GF-D8 (cell line): Measurements from ENCODE around the gene TXNL4A.

Experiments
- DNase-seq: peaks from one replicate; lab custom pipeline; 2025; lab: John Stamatoyannopoulos, UW

Gene TXNL4A

DNA sequence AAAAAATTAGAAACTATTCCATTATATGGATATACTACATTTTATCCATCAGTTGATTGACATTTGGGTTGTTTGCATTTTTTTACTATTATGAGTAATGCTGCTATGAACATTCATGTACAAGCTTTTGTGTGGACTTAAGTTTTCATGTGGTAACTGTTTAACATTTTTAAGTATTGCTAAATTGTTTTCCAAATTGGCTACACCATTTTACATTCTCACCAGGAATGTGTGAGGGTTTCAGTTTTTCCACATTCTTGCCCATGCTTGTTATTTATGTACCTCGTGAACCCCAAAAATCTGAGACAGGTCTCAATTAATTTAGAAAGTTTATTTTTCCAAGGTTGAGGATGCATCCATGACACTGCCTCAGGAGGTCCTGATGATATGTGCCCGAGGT, 3.1 kb upstream of the TXNL4A start:
- no peak for DNase-seq

DNA sequence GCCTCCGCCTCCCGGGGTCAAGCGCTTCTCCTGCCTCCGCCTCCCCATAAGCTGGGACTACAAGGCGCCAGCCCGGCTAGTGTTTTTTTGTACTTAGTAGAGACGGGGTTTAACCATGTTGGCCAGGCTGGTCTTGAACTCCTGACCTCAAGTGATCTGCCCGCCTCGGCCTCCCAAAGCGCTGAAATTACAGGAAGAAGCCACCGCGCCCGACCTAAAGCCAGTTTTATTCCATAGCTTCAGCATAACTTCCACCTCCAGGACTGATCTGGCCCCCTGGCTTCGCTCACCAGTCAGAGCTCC, 783 bp upstream of the TXNL4A start:
- no peak for DNase-seq

DNA sequence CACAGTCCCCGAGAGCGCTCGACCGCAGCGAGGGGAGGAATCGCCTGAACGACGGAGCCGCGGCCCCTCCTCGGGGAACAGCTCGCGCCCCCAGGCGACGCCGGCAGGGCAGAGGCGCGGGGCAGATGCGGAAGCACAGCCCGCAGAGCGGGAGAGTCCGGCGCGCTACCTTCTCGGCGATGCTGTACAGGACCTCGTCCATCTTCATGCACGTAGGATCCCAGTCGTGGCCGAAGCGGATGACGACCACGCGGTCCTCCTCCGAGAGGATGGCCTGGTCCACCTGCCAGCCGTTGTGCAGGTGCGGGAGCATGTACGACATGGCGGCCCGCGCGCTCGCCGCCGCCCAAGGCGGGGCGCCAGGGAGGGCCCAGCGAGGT, 302 bp downstream of the TXNL4A start:
- peak; percentile 46 for DNase-seq

DNA sequence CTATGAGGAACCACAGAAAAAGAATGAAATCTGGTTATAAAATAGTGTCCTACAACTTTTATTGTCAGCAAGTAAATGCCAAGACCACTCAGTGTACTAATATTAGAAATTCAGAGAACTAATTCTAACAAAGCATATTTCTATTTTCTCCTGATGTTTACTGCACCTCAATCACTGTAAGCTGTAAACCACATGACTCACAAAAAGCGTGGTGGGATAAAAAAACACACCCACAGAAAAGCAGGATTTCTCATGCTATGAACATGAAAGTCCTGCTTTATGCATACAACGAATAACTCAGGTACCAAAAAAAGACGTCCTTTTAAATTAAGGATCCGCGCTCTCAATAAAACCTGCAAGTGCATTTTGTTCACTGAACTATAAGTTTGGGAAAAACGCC, 797 bp downstream of the TXNL4A start:
- DNase-seq, result no peak

DNA sequence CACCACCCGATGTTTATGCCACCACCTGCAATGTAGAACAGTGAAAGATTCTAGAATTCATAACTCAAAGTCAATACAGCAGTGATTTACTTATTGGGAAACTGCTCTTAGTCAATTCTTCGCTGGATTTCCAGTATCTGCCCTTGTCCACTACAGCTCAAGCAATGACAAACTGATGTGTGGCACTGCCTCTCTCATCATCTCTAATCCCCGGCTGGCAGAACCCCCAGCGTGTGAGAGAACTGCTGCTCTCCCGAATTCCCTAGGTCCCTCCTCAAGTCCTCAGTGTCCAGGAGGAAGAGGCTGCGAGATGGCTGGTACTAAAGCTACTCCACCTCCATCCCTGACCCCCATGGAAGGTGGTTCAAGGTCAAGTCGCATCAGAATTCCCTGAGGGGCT, 1.6 kb downstream of the TXNL4A start:
- DNase-seq, result no peak

DNA sequence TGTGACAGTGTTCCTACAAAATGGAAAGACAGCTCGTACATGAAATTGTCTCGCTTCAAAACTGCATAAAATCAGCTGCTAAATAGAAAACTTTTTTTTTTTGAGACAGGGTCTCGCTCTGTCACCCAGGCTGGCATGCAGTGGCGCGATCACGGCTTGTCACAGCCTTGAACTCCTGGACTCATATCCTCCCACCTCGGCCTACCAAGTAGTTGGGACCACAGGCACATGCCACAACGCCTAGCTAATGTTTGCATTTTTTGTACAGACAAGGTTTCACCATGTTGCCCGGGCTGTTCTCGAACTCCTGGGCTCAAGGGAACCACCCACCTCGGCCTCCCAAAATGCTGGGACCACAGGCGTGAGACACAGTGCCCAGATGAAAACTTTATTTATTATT, 3.2 kb downstream of the TXNL4A start:
- DNase-seq, result no peak

DNA sequence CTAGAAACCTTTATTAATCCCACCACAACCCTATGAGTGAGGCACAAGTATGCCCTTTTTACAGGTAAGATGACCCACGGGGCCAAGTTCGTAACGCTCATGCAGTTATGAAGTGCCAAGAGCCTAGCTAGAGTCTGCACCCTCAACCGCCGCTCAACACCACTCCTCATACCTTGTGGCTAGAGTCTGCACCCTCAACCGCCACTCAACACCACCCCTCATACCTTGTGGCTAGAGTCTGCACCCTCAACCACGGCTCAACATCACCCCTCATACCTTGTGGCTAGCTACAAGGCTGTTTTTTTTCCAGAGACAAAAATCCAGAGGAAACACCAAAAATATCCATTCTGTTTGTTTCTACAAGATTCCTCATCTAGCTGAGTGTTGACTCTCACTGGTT, 4.6 kb downstream of the TXNL4A start:
- no peak for DNase-seq

DNA sequence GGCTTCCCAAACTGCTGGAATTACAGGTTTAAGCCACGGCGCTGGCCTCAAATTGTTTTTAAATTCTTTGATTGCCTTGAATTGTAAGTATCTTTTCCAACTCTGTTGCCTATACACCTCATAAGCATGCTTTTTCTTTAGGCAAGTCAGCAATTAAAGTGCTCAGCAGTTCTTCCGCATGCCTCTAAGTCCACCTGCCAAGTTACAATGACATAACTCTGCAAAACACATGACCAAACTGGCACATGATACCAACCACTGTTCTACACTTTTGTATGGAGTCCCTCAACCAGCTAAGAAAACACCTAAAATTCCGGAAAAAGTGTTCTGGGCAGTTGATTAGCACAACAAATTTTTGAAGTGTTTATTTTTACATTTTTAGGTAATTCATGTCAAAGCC, 5.1 kb downstream of the TXNL4A start:
- no peak for DNase-seq

DNA sequence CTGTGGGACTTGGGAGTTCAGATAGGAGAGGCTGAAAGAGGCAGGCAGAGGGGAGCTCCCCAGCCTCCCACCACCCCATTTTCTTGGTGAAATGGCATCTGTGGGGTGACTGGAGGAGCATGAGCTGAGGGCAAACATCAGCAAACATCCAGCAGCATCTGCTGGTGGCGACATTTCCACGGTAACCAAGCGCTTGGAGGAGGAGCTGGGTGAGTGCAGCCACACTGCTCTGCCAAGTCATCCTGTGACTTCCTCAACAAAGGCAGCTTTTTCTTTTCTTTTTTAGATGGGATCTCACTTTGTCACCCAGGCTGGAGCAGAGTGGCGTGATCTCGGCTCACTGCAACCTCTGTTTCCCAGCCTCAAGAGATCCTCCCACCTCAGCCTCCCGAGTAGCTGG, 5.6 kb downstream of the TXNL4A start:
- DNase-seq, result peak; percentile 72

DNA sequence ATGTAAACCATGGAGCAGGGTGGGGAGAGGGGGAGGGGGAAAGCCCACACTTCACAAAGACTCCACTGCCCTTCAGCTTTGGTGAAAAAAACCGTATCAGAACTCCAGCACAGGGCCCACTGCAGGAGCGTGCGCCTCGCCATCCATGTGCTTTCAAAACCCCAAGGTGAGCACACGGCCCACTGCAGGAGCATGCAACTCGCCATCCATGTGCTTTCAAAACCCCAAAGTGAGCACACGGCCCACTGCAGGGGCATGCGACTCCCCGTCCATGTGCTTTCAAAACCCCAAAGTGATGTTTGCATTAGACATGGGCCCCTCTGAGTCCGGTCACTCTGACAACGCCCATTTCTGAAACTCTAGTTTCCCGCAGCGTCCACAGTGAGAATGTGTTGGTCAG, 7.8 kb downstream of the TXNL4A start:
- DNase-seq, result no peak

DNA sequence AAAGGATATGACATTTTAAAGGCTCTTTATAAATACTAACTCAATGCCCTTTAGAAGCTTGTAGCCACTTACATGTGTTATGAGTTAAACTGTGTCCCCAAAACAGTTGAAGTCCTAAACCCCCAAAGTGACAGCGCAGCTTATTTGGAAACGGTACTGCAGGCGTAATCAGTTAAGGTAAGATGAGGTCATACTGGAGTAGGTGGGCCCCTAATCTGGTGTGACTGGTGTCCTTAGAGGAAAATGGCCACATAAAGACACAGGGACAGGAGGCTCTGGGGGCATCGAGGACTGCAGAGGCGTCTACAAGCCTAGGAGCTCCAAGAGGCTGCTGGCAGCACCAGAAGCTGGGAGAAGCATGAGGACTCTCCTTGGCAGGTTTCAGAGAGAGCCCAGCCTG, 8.5 kb downstream of the TXNL4A start:
- DNase-seq, result no peak

DNA sequence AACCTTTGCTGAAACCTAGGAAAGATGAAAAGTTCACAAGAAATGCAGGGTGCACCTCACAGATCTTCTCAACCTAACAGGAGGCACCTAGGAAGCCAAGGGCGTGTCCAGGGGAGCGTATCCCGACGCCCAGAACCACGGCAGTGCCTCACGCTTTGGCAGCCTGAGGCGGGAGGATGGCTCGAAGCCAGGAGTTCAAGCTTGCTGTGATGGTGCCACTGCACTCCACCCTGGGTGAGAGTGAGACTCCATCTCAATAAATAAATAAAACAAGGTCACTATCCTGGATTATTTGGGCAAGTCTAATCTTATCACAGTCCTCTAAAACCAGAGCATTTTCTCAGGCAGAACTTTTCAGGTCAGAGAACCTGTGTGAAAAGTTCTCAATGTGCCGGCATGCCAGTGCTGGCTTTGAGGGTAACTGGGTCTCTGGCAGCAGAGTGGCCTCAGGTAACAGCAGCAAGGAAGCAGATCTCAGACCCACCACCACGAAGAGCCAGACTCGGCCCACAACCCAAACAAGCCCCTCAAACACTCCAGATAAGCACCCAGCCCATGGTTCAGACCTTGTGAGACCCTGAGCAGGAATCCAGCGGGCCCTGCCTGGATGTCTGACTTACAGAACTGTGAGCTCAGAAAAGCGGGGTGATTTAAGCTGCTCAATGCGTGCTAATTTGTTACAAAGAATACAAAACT, 12.2 kb downstream of the TXNL4A start:
- DNase-seq, result no peak

DNA sequence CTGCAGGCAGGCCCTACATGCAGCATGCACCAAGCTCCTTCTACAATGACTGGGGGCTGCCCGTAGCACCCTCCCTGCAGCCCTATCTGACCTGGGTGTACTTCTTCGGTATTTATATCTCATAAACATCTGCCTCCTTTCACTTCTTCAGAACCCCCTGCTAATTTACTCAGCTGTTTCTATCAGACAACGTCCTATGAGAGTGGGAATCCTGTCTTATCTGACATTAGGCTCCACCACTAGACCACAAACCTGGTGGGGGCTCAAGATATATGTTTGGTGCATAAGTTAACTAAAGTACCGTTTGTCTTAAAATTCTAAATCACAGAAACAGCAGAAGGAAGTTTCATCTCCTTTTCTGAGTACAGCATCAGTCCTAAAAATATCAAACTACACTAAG, 13.3 kb downstream of the TXNL4A start:
- DNase-seq, result no peak

DNA sequence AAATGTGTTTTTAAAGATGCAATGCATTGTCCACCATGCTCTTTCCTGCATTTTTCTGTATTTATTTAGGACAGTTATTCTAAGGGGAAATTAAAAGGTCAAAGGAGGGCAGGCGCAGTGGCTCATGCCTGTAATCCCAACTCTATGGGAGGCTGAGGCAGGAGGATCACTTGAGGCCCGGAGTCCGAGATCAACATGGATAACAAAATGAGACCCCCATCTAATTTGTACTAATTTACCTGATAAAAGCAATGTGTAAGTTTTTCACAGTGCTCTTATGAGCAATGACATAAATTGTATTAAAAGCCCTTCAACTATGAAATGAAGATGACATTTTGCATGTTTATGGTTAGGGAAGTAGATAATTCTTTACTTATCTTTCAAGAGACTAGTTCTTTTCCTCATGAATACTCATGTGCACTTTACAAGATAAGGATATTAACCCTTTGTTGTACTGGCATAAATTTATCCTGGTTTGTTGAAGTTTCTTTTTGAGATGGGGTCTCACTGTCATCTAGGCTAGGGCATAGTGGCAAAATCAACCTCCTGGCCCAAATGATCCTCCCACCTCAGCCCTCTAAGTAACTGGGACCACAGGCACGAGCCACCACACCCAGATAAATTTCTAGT, 14.2 kb downstream of the TXNL4A start:
- no peak for DNase-seq

DNA sequence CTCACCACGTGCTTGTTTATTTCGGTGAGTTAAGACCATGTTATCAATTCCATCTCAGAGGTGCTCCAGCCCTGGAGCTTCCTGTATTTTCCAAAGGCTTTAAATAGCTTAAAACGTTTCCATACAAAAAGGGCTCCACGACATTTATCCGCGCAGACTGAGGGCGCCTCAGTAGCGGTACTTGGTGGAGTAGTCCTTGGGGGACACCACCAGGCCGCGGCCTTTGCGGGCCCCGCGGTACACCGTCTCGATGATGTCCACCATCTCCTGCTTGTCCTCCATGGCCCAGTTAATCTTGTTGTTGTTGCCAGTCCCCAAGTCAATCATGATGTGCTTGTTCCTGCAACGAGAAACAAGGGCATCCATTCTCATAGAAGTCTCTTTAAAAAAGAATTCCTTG, 14.8 kb downstream of the TXNL4A start:
- DNase-seq, result no peak

DNA sequence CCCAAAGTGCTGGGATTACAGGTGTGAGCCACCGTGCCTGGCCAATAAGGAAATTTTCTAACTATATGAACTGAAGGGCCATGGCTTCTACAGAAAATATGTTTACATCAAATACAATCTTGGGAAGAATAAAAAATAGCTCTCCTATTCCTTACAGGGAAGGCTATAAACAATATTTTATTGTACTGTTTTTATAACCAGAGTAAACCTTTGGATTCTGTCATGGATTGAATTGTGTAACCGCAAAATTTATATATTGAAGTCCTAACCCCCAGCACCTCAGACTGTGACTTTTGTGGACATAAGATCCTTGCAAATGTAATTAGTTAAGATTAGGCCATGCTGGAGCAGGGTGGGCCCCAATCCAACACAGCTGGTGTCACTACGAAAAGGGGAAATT, 15.6 kb downstream of the TXNL4A start:
- no peak for DNase-seq

DNA sequence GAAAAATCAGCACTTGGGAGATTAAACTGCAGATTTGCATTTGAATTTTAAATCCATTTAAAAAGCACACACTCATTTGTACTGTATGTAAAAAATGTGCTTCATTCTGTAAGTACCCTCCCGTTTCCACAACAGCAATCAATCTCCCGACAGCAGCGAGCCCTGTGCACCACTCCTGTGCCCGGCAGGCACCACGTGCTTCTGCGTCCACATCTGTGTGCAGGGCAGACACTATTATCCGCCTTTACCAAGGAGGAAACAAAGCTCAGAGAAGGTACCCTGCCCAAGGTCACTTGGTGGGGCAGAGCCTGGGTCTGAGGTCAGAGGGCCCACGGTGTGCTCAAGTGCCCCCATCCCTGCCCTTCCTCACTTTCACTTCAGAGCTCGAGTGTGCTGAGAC, 16.4 kb downstream of the TXNL4A start:
- no peak for DNase-seq

DNA sequence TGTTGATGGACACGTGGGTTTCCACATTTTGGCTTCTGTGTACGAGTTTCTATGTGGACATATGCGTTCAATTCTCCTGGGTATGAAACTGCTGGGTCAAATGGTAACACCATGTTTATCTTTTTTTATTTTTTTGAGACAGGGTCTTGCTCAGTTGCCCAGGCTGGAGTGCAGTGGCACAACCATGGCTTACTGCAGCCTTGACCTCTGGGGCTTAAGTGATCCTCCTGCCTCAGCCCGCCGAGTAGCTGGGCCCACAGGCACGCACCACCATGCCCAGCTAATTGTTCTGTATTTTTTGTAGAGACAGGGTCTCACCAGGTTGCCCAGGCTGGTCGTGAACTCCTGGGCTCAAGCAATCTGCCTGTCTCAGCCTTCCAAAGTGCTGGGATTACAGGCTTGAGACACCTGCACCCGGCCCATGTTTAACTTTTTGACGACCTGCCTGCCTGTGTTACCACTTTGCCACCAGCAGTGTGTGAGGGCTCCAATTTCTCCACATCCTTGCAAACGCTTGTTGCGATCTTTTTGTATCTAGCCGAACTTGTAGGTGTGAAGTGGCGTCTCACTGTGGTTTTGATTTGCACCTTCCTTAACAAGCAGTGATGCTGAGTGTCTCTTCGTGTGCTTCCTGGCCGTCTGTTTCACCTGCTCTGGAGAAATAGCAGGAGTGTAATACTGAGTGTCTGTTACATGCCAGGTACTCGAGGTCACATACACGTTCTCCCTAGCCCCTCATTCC, 17.0 kb downstream of the TXNL4A start:
- DNase-seq, result no peak

DNA sequence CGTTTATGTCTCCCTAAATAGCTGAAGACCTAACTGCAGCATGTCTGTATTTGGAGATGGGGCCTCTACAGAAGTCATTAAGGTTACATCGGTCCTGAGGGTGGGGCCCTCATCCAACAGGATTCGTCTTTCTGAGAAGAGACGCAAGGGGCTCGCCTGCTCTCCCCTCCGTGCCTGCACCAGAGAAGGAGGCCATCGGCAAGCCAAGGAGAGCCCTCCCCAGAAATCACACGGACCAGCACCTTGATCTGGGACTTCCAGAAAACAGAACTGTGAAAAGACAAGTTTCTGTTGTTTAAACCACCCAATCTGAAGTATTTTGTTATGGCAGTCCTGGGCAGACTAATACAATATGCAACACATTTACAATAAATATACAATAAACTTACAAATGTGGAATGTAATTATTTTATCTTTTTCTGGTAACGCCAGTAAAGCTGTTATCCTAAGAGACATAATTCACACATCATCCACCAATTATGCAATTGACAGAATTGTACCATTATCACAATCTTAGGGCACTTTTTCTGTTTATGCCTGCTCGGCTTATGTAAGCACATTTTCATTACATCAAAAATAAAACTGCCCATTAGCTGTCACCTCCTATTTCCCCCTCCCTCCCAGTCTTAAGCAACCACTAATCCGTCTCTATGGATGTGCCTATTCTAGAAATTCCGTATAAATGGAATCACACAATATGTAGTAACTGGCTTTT, 17.8 kb downstream of the TXNL4A start:
- no peak for DNase-seq

DNA sequence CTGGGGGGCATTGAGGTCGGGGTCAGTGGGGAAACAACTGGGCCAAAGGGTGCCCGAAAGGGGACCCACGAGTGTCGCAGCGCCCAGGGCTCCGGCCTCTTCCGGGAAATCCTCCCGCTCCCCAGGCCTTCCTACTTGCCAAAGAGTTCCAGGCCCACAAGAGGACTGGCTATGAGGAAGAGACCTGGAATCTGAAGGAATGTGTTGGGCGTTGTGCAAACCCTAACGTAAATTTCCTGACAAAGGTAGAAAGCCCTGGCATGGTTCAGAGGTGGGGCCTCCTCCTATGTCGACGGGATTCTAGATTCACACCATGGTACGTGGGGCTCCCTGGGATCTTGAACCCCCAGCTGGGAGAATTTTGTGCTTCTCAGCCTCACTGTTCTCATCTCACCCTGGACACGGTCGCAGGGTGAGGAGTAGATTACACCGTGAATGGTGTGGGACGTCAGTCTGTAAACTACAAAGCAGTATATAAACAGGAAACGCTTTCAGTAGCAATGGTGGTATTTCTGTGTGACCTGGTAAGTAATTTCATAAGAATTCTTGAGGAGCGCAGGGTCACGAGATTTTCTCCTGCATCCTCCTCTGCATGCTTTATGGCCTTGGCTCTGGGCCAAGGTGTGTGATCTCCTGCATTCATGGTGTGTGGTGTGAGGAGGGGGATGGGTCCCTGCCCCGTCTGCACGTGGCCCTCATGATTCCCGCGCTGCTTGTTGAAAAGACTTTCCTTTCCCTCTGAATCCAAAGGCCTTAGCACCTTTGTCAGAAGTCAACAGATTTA, 23.1 kb downstream of the TXNL4A start:
- peak; percentile 66 for DNase-seq

DNA sequence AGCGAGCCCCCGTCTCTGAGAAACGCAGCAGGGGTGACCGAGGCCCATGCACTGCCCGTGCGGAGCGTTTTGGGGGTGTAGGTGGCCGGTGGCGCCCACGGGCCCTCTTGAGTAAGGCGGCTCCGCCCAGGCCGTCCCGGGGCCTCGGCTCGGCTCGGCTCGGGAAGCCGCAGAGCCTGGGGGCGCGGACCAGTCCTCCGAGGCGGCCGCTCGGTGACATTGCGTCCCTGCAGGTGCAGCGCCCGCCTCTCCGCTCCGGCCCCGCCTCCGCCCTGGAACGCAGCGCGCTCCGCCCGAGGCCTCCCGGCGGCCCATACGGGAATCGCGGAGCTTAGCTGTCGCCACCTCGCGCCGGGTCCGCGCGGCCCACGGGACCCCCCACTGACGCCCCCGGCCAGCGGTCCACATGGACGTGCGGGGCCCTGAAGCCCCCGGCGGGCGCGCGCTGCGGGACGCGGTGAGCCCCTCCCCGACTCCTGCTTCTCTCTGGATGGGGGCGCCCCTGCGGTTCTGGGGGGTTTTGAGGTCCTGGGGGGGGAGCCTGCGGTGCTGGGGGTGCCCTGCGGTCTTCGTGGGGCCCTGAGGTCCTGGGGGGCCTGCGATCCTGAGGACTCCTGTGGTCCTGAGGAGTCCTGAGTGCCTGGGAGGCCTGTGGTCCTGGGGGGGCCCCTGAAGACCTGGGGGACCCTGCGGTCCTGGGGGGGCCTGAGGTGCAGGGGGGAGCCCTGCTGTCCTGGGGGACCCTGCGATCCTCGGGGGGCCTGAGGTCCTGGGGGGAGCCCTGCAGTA, 23.8 kb downstream of the TXNL4A start, which contains the start of gene HSBP1L1:
Gene HSBP1L1, plus strand, starts transcription at position 314 of the 789 bp plus-strand sequence. Its CDS starts 93 bp downstream, at position 407.
- DNase-seq, result peak; percentile 57
